HG03457 (cell line): ENCODE results near the gene SYCN.
"Not testable (repeated sequence)": the region's sequence is repeated elsewhere in the genome, so short reads cannot be mapped to it uniquely, and the experiment has no call there.

Experiments
- ATAC-seq: cut with Tn5 transposase; IDR thresholded peaks from one replicate; pipeline ENCODE4 v1.9.1; 2021; ENCODE audit warnings: moderate number of reproducible peaks; ENCODE audit not compliant: unreplicated experiment

Gene SYCN

GRCh38 chr19:39230096-39230764 is 26.2 kb upstream of the SYCN start:
- no peak for ATAC-seq

GRCh38 chr19:39224910-39225309 is 20.8 kb upstream of the SYCN start:
- no peak for ATAC-seq

GRCh38 chr19:39223703-39224279 is 19.7 kb upstream of the SYCN start:
- ATAC-seq = no peak

GRCh38 chr19:39219108-39219507 is 15.0 kb upstream of the SYCN start:
- ATAC-seq = not testable (repeated sequence)

- no peak for ATAC-seq
These were observed 14.4 kb upstream of the SYCN start for GRCh38 chr19:39218230-39219007.

- ATAC-seq = no peak
These were observed 13.0 kb upstream of the SYCN start for GRCh38 chr19:39217094-39217493.

- ATAC-seq = not testable (repeated sequence)
These were observed 11.3 kb upstream of the SYCN start for GRCh38 chr19:39215323-39215722.

GRCh38 chr19:39212375-39212742 is 8.3 kb upstream of the SYCN start:
- ATAC-seq = no peak

GRCh38 chr19:39211731-39212374 is 7.8 kb upstream of the SYCN start:
- no peak for ATAC-seq

- ATAC-seq = no peak
These were observed 5.1 kb upstream of the SYCN start for GRCh38 chr19:39209196-39209595.

- no peak for ATAC-seq
These were observed 4.2 kb upstream of the SYCN start for GRCh38 chr19:39208175-39208795.

- no peak for ATAC-seq
These were observed 3.3 kb upstream of the SYCN start for GRCh38 chr19:39207293-39207836.

- ATAC-seq = no peak
These were observed 2.1 kb upstream of the SYCN start for GRCh38 chr19:39206122-39206521.

- no peak for ATAC-seq
These were observed 1.3 kb upstream of the SYCN start for GRCh38 chr19:39205449-39205764.

GRCh38 chr19:39202998-39203355 is 1.1 kb downstream of the SYCN start:
- ATAC-seq = no peak

- no peak for ATAC-seq
These were observed 3.3 kb downstream of the SYCN start for GRCh38 chr19:39200803-39201115.

- ATAC-seq = no peak
These were observed 3.8 kb downstream of the SYCN start for GRCh38 chr19:39200066-39200802.

- ATAC-seq = no peak
These were observed 5.0 kb downstream of the SYCN start for GRCh38 chr19:39199025-39199424.

- no peak for ATAC-seq
These were observed 6.3 kb downstream of the SYCN start for GRCh38 chr19:39197808-39198207.

- ATAC-seq = no peak
These were observed 7.1 kb downstream of the SYCN start, which contains the start of gene NCCRP1 for GRCh38 chr19:39196860-39197562. TSS of gene NCCRP1 (plus strand) at chr19:39196964. CDS start at chr19:39196983, 19 bp downstream.
